DOHH2 (cell line): ENCODE data around the gene NGRN.
"Not testable (repeated sequence)": the region's sequence is repeated elsewhere in the genome, so short reads cannot be mapped to it uniquely, and the experiment has no call there.

Experiments
- H3F3A ChIP-seq: fragments of 200-600 bp; sonication (generic), shearing (Covaris generic); 2 replicates; pipeline ENCODE4 v1.6.0; 2016; ENCODE audit warnings: antibody characterized with exemption, mild to moderate bottlenecking; ENCODE audit not compliant: control insufficient read depth, insufficient read depth
- H3K27ac ChIP-seq: fragments of 200-600 bp; sonication (generic); 2 replicates; pipeline ENCODE4 v1.5.1; 2014; ENCODE audit warnings: low read depth, mild to moderate bottlenecking, low read length, moderate library complexity
- H3K27me3 ChIP-seq: fragments of 200-600 bp; sonication (generic); 2 replicates; pipeline ENCODE4 v1.6.1; 2014; ENCODE audit warnings: mild to moderate bottlenecking, low read length, mixed read lengths; ENCODE audit not compliant: control insufficient read depth
- H3K36me3 ChIP-seq: fragments of 200-600 bp; sonication (generic); 2 replicates; pipeline ENCODE4 v1.6.1; 2014; ENCODE audit warnings: mild to moderate bottlenecking, low read length, moderate library complexity, mixed read lengths; ENCODE audit not compliant: control insufficient read depth
- H3K4me1 ChIP-seq: fragments of 200-600 bp; sonication (generic); 2 replicates; pipeline ENCODE4 v1.6.1; 2014; ENCODE audit warnings: mild to moderate bottlenecking, low read length, mixed read lengths; ENCODE audit not compliant: control insufficient read depth
- H3K4me2 ChIP-seq: fragments of 200-600 bp; sonication (generic); 2 replicates; pipeline ENCODE4 v1.6.0; 2014; ENCODE audit warnings: mild to moderate bottlenecking, low read length, moderate library complexity
- H3K4me3 ChIP-seq: fragments of 200-600 bp; sonication (generic); 2 replicates; pipeline ENCODE4 v1.5.1; 2014; ENCODE audit warnings: mild to moderate bottlenecking, low read length, mixed read lengths
- H3K79me2 ChIP-seq: fragments of 200-600 bp; sonication (generic); 2 replicates; pipeline ENCODE4 v1.6.1; 2014; ENCODE audit warnings: mild to moderate bottlenecking, low read length, mixed read lengths; ENCODE audit not compliant: control insufficient read depth
- H3K9me2 ChIP-seq: fragments of 200-600 bp; sonication (generic); replicated peaks from 2 replicates; pipeline ENCODE4 v1.6.1; 2014; ENCODE audit warnings: mild to moderate bottlenecking, low read length, mixed read lengths; ENCODE audit not compliant: control insufficient read depth
- H3K9me3 ChIP-seq: fragments of 200-600 bp; sonication (generic); 2 replicates; pipeline ENCODE4 v1.6.1; 2014; ENCODE audit warnings: antibody characterized with exemption, low read length, mixed read lengths; ENCODE audit not compliant: control insufficient read depth, insufficient read depth
- H4K20me1 ChIP-seq: fragments of 200-600 bp; sonication (generic); 2 replicates; pipeline ENCODE4 v1.6.0; 2014; ENCODE audit warnings: low read depth, mild to moderate bottlenecking, antibody characterized with exemption, low read length, moderate library complexity; ENCODE audit not compliant: control insufficient read depth, insufficient read depth
- CTCF ChIP-seq: fragments of 200-600 bp; sonication (generic); IDR thresholded peaks from one replicate; pipeline ENCODE4 v1.5.1; 2014; ENCODE audit warnings: antibody characterized with exemption, mild to moderate bottlenecking, low read depth, low read length; ENCODE audit not compliant: poor library complexity, severe bottlenecking
- EZH2phosphoT487 ChIP-seq: fragments of 200-600 bp; sonication (generic); IDR thresholded peaks from 2 replicates; pipeline ENCODE4 v1.6.1; 2017; ENCODE audit warnings: borderline replicate concordance, mild to moderate bottlenecking, antibody characterized with exemption, low read length, moderate library complexity, mixed read lengths

The NGRN gene

GRCh38 chr15:90295270-90295648 lies 29.8 kb downstream of the NGRN start:
- Histone ChIP-seq H4K20me1 (no peaks in the 10 kb centered on the region), H3K4me3 (no peak overlapping the region), H3K27me3 (peaks cover 17% of the 10 kb centered on the region), H3F3A (peaks cover 7% of the 10 kb centered on the region), H3K9me2 (no peaks in the 10 kb centered on the region), H3K36me3 (no peaks in the 10 kb centered on the region), H3K4me2 (no peak overlapping the region), H3K27ac (no peak overlapping the region), H3K79me2 (no peaks in the 10 kb centered on the region), H3K9me3 (no peaks in the 10 kb centered on the region), H3K4me1 (peaks cover 7% of the 10 kb centered on the region; the same call in 1 of the 2 replicates)
- TF ChIP-seq EZH2phosphoT487 = no peak
- TF ChIP-seq CTCF = no peak

- H3K79me2 ChIP-seq, H3K4me3 ChIP-seq, H3F3A ChIP-seq, H3K4me2 ChIP-seq, H3K36me3 ChIP-seq, H3K9me2 ChIP-seq, H4K20me1 ChIP-seq, H3K9me3 ChIP-seq, H3K27ac ChIP-seq: not testable (repeated sequence)
- peaks cover 17% of the 10 kb centered on the region for H3K27me3 ChIP-seq
- peaks cover 11% of the 10 kb centered on the region for H3K4me1 ChIP-seq
Measured at GRCh38 chr15:90296316-90296884, 30.9 kb downstream of the NGRN start.

- TF ChIP-seq CTCF (no peak), EZH2phosphoT487 (no peak)
- Histone ChIP-seq H3K27me3 (peaks cover 18% of the 10 kb centered on the region), H3K4me2 (no peak overlapping the region), H3K4me3 (no peak overlapping the region), H4K20me1 (no peaks in the 10 kb centered on the region), H3K4me1 (peaks cover 11% of the 10 kb centered on the region), H3K9me2 (no peaks in the 10 kb centered on the region), H3K79me2 (no peaks in the 10 kb centered on the region), H3K36me3 (no peaks in the 10 kb centered on the region), H3K9me3 (no peaks in the 10 kb centered on the region), H3K27ac (no peak overlapping the region), H3F3A (peaks cover 7% of the 10 kb centered on the region)
Measured at GRCh38 chr15:90297021-90297420, 31.5 kb downstream of the NGRN start.

GRCh38 chr15:90300541-90300940 lies 35.1 kb downstream of the NGRN start:
- H4K20me1 ChIP-seq = no peaks in the 10 kb centered on the region
- H3K4me2 ChIP-seq = no peak overlapping the region
- H3K79me2 ChIP-seq = no peaks in the 10 kb centered on the region
- no peaks in the 10 kb centered on the region for H3K9me3 ChIP-seq
- no peak overlapping the region for H3K27ac ChIP-seq
- no peak overlapping the region for H3K4me3 ChIP-seq
- no peaks in the 10 kb centered on the region for H3K36me3 ChIP-seq
- no peak for TF ChIP-seq EZH2phosphoT487
- TF ChIP-seq CTCF = no peak
- H3K9me2 ChIP-seq = no peaks in the 10 kb centered on the region
- peaks cover 4% of the 10 kb centered on the region for H3K4me1 ChIP-seq
- peaks cover 14% of the 10 kb centered on the region for H3K27me3 ChIP-seq
- H3F3A ChIP-seq = peaks cover 7% of the 10 kb centered on the region
